ENCODE measurements around the gene TMEM132E.

Gene TMEM132E

DNA sequence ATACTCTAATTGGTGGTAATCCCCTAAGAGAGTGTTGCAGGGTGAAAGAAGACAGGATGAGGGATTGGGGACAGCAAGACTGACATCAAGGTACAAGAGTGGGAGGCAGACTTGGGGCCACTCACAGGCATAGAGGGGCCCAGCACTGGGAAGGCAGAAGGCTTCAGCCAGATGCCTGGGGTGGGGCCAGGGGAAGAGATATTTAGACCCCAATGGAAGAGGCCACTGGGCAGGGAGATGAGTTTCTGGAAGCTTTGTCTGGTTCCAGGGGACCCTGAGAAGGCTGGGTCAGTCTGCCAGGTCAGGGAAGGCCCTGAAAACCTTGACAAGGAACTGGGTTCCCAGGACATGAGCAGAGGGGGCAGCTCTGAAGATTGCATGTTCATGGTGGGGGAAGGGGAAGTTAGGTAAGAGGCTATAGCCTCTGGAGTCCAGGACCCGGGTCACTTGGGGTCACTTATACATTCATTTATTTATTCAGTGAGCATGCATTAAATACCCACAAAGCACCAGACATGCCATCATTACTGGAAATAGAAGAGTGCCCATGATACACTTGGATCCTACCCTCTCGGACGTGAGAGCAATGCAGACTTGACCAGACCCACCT is 92.9 kb downstream of the TMEM132E start:
- H3K4me3 ChIP-seq (ENCODE audit: low read depth, low read length): no peak overlapping the region
- TF ChIP-seq, protein P1, sequence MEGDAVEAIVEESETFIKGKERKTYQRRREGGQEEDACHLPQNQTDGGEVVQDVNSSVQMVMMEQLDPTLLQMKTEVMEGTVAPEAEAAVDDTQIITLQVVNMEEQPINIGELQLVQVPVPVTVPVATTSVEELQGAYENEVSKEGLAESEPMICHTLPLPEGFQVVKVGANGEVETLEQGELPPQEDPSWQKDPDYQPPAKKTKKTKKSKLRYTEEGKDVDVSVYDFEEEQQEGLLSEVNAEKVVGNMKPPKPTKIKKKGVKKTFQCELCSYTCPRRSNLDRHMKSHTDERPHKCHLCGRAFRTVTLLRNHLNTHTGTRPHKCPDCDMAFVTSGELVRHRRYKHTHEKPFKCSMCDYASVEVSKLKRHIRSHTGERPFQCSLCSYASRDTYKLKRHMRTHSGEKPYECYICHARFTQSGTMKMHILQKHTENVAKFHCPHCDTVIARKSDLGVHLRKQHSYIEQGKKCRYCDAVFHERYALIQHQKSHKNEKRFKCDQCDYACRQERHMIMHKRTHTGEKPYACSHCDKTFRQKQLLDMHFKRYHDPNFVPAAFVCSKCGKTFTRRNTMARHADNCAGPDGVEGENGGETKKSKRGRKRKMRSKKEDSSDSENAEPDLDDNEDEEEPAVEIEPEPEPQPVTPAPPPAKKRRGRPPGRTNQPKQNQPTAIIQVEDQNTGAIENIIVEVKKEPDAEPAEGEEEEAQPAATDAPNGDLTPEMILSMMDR (IDR thresholded peaks at IDR 0.05; ENCODE audit: low read depth, low read length): no peak

DNA sequence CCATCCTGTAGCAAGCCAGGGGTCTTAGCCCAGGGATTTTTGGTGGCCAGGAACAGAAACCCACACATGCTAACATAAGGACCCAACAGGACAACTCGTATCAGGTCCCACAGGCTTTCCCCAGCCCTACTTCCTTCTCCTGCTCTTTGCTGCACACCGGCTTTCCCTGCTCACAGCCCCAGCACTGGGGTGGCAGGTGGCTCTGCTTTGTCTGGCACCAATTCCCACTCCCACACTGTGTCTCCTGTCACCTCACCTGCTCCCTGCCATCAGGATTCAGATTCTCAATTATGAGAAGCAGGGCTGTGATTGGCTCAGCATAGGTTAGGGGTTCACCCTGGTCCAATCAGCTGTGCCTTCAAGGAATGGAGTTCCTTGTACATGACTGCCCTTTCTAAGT is 94.1 kb downstream of the TMEM132E start:
- H3K4me3 ChIP-seq (ENCODE audit: low read depth, low read length): no peak overlapping the region
- TF ChIP-seq, protein P1 (IDR thresholded peaks at IDR 0.05; ENCODE audit: low read depth, low read length): no peak

DNA sequence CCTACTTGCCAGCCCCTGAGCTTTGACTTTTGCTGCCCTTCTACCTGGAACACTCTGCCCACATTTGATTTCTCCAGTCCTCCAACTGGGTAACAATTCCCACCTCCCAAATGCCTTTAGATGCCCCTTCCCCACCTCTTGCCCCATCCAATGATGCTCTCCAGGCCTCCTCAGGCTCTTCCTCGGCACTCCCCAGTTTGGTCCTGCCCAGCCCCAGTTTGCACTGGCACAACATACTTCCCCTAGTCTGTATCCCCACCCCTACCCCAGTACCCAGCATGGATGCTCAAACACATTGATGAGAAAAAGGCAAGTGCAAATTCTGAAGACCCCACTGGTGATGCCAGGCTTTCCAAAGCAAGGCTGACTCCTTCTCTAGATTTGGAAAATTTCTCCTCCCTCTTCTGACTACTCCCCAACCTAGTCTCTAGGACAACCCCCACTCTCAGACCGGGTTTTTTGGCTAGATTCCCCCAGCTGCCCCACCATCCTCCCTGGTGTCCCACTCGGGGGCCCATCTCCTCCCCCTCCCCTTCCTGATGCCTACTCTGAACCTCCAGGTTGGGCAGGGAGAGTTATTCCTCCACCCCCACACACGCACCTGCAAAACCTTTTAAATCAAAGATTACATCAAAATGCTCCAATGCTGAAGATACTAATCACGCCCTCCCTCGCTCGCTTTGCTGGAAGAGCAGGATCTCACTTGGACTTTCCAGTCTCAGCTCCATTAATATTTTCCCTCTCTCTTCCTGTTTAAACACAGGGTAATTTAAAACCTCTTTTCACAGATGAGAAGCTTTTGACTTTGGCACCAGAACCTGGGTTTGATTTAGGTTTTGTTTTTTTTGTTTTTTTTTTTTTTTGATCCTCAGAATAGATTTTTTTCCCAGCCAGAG is 94.9 kb downstream of the TMEM132E start:
- TF ChIP-seq, protein P1 (IDR thresholded peaks at IDR 0.05; ENCODE audit: low read depth, low read length): no peak
- H3K4me3 ChIP-seq (ENCODE audit: low read depth, low read length): no peak overlapping the region

DNA sequence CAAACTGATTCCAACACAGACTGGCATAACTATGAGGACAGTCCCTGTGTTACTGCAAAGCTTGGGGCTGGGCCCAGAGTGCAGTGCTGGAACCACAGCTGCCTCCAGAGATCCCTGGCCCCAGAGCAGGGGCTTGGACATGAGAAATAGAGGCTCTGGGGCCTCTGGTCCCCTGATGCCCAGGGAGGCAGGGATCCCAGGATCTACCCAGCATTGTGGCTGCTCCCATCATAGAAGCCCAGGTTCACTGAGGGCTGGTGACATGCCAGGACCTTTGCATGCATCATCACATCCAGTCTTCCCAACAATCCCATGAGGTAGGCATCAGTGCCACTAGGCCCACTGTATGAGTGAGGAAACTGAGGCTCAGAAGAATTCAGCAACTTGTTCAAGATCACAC is 95.8 kb downstream of the TMEM132E start:
- TF ChIP-seq, protein P1 (IDR thresholded peaks at IDR 0.05; ENCODE audit: low read depth, low read length): no peak
- no peak overlapping the region for H3K4me3 ChIP-seq (ENCODE audit: low read depth, low read length)

DNA sequence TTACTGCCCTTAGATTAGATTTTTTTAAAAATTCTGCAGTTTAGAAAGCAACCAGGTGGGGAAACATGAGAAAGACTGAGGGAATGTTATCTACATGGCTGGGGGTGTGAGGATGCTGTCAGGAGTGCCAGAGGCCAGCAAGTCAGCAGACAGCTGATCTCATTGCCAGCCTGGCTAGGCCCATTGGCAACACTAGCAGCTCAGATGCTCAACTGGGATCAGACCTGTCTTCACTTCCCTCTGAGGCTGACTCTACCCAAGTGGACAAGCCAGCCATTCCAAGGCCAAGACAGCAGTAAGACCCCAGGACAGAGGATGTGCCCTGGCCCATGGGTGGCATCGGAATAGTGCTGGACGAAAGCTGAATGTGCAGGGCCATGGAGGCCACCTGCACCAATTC is 96.2 kb downstream of the TMEM132E start:
- H3K4me3 ChIP-seq (ENCODE audit: low read depth, low read length): no peak overlapping the region
- TF ChIP-seq, protein P1 (IDR thresholded peaks at IDR 0.05; ENCODE audit: low read depth, low read length): no peak

DNA sequence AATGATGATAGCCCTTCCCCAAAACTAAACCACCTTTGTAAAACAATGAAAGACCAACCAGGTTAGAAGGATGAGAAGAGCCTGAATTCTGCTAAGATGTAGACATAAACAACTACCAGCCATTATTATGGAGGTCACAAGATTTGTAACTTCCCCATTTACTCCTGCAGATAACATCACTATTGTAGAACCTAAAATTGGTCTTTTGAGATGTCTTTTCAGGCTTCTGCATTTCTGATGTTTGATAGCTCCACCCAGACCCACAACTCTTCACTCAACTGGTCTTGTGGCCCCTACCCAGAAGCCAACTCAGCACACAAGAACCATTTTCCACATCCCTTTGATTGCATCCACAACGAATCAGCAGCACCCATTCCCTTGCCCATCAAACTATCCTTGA is 100.8 kb downstream of the TMEM132E start:
- no peak overlapping the region for H3K4me3 ChIP-seq (ENCODE audit: low read depth, low read length)
- TF ChIP-seq, protein P1 (IDR thresholded peaks at IDR 0.05; ENCODE audit: low read depth, low read length): no peak

DNA sequence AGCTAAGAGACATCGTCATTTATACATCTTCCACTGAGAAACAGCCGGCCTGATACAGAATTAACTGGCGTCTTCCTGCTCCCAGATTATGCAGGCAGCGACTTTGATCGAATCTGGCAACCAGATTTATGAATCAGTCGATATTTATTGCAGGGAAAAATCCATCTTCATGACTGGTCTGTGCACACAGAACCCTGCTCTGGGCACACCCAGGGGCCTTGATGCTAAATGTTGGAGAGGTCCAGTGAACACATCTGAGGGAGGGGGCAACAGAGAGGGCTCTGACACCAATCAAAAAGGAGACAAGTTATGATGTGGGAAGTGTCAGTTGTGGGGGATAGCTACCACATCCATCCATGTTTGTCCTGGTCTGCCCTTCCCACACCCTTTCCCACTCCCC is 102.9 kb downstream of the TMEM132E start:
- H3K4me3 ChIP-seq (ENCODE audit: low read depth, low read length): no peak overlapping the region
- TF ChIP-seq, protein P1 (IDR thresholded peaks at IDR 0.05; ENCODE audit: low read depth, low read length): no peak

Data from WI38 (cell line).